Transverse colon (tissue), 3 donors: ENCODE data around the gene RHOF.

Experiments used
- CTCF ChIP-seq, 5 experiments: fragments of 200-600 bp in 3 of 5; fragments of 450-650 bp in 2 of 5; sonication (generic) in 3 of 5; IDR thresholded peaks; 1 replicate in 2 of 5; 2 replicates in 3 of 5; pipeline ENCODE4 v1.5.1; 2016 to 2017; ENCODE audit warnings: antibody characterized with exemption in 5 of 5, inconsistent platforms in 3 of 5, mild to moderate bottlenecking in 2 of 5, moderate library complexity in 1 of 5
- POLR2A ChIP-seq: fragments of 450-650 bp; IDR thresholded peaks from one replicate; pipeline ENCODE4 v1.6.1; 2016; ENCODE audit warnings: antibody characterized with exemption, mild to moderate bottlenecking, moderate library complexity

DNA sequence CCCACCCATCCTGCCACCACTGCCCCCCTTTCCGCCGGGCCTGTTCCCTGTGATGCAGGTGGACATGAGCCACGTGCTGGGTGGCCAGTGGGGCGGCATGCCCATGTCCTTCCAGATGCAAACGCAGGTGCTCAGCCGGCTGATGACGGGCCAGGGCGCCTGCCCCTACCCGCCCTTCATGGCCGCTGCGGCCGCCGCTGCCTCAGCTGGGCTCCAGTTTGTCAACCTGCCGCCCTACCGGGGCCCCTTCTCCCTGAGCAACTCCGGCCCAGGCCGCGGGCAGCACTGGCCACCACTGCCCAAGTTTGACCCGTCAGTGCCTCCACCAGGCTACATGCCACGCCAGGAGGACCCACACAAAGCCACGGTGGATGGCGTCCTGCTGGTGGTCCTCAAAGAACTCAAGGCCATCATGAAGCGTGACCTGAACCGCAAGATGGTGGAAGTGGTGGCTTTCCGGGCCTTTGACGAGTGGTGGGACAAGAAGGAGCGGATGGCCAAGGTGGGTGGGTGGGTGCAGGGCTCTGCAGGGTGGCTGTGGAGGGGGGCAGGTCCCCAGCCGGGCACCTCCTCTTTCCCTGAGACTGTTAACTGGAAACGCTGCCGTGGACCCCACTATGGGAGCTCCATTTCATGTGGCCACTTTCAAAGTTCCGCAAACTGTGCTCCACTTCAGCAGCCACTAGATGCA is 21.1 kb upstream of the RHOF start:
- no peak for TF ChIP-seq CTCF (IDR thresholded peaks at IDR 0.05)
- TF ChIP-seq POLR2A, result no peak
